HCT116 (cell line): Measurements from ENCODE around the gene OR2J1.

Source experiments
- EZH2phosphoT487 ChIP-seq: fragments of 200-600 bp; IDR thresholded peaks from 2 replicates; pipeline ENCODE4 v1.6.1; 2018; ENCODE audit warnings: antibody characterized with exemption, borderline replicate concordance
- JUND ChIP-seq: IDR thresholded peaks from 2 replicates; pipeline ENCODE4 v1.6.1; 2012
- POLR2A ChIP-seq: IDR thresholded peaks from 2 replicates; pipeline ENCODE4 v1.7.0; 2011; ENCODE audit warnings: borderline replicate concordance; ENCODE audit not compliant: insufficient read depth, insufficient read length; ENCODE audit errors: extremely low read depth
- POLR2AphosphoS5 ChIP-seq: IDR thresholded peaks from 2 replicates; pipeline ENCODE4 v1.6.1; 2011; ENCODE audit warnings: mild to moderate bottlenecking, low read depth, low read length, moderate library complexity
- REST ChIP-seq: IDR thresholded peaks from 2 replicates; pipeline ENCODE4 v1.6.1; 2012; ENCODE audit warnings: low read depth
- SIN3A ChIP-seq: IDR thresholded peaks from 2 replicates; pipeline ENCODE4 v1.6.1; 2012; ENCODE audit warnings: low read depth
- TCF7L2 ChIP-seq: IDR thresholded peaks from 2 replicates; pipeline ENCODE4 v1.7.0; 2011; ENCODE audit warnings: borderline replicate concordance, inconsistent platforms; ENCODE audit not compliant: insufficient read depth, insufficient read length; ENCODE audit errors: extremely low read depth
- ZNF274 ChIP-seq: fragments of 200-500 bp; sonication (Bioruptor generic); IDR thresholded peaks from 2 replicates; pipeline ENCODE4 v1.6.1; 2014; ENCODE audit warnings: mild to moderate bottlenecking, low read depth, low read length, inconsistent platforms
- TF ChIP-seq, protein P1 (sequence below), 3 experiments: fragments of 200-600 bp in 1 of 3; sonication (generic) in 1 of 3; IDR thresholded peaks in 2 of 3; conservative IDR thresholded peaks in 1 of 3; 2 replicates each; pipeline ENCODE4 v1.5.1; 2012 to 2017; ENCODE audit warnings: low read depth in 2 of 3, low read length in 2 of 3, antibody characterized with exemption in 1 of 3, borderline replicate concordance in 1 of 3, control low read depth in 1 of 3, mild to moderate bottlenecking in 1 of 3, mixed read lengths in 1 of 3, mixed run types in 1 of 3, moderate library complexity in 1 of 3; ENCODE audit not compliant: insufficient read depth in 1 of 3

GRCh38 chr6:29071831-29072723, 27.2 kb upstream of the OR2J1 start:
- TF ChIP-seq, protein P1, sequence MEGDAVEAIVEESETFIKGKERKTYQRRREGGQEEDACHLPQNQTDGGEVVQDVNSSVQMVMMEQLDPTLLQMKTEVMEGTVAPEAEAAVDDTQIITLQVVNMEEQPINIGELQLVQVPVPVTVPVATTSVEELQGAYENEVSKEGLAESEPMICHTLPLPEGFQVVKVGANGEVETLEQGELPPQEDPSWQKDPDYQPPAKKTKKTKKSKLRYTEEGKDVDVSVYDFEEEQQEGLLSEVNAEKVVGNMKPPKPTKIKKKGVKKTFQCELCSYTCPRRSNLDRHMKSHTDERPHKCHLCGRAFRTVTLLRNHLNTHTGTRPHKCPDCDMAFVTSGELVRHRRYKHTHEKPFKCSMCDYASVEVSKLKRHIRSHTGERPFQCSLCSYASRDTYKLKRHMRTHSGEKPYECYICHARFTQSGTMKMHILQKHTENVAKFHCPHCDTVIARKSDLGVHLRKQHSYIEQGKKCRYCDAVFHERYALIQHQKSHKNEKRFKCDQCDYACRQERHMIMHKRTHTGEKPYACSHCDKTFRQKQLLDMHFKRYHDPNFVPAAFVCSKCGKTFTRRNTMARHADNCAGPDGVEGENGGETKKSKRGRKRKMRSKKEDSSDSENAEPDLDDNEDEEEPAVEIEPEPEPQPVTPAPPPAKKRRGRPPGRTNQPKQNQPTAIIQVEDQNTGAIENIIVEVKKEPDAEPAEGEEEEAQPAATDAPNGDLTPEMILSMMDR (IDR thresholded peaks at IDR 0.05 in 2 of 3, conservative IDR thresholded peaks at IDR 0.05 in 1 of 3; ENCODE audit: borderline replicate concordance in 1 of 3, insufficient read depth in 1 of 3, low read depth in 2 of 3, low read length in 2 of 3) = peak; percentile 87 to 96 (median 92)
- TF ChIP-seq EZH2phosphoT487 = no peak
- TF ChIP-seq POLR2AphosphoS5 = no peak
- no peak for TF ChIP-seq JUND
- TF ChIP-seq POLR2A = no peak
- TF ChIP-seq REST = no peak
- no peak for TF ChIP-seq SIN3A
- TF ChIP-seq ZNF274 = no peak
- TF ChIP-seq TCF7L2 = no peak
